GM21381 (cell line): ENCODE measurements around the gene CHAF1A.

ENCODE experiments used
- ATAC-seq: cut with Tn5 transposase; IDR thresholded peaks from one replicate; pipeline ENCODE4 v1.9.1; 2021; ENCODE audit warnings: mild to moderate bottlenecking, moderate library complexity; ENCODE audit not compliant: unreplicated experiment

Gene CHAF1A

GRCh38 chr19:4477034-4477801 is 74.8 kb downstream of the CHAF1A start:
- no peak for ATAC-seq

- no peak for ATAC-seq
Measured at GRCh38 chr19:4482721-4483364, 80.4 kb downstream of the CHAF1A start.

GRCh38 chr19:4483385-4483784 is 80.9 kb downstream of the CHAF1A start:
- ATAC-seq = no peak

- ATAC-seq = no peak
Measured at GRCh38 chr19:4487572-4487971, 85.1 kb downstream of the CHAF1A start.

- no peak for ATAC-seq
Measured at GRCh38 chr19:4488496-4488895, 86.1 kb downstream of the CHAF1A start.

- ATAC-seq = no peak
Measured at GRCh38 chr19:4491446-4491845, 89.0 kb downstream of the CHAF1A start.

GRCh38 chr19:4492337-4493103 is 90.1 kb downstream of the CHAF1A start:
- ATAC-seq = no peak
